Measurements from ENCODE around the gene PEPD.

DNA sequence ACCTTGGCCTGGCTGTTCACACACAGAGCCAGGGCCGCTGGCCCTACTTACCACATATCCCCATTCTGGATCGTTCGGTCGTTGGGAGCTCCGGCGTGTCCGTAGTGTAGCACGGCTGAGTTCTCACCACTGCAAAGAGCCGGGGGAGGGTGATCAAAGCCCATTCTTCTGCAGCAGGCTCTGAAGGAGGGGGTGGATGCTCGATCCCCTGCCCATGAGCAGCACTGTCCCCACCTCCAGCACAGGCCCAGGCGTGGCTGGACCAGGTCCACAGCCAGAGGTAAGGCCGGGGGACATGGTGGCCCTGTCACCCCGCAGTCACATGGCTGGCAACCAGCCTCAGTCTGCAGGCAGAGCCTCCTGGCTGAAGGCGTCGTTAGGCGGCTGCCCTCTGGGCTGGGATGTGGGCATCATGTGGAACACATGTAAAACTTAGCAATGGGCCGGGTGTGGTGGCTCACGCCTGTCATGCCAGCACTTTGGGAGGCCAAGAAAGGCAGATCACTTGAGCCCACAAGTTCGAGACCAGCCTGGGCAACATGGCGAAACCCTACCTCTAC lies 109.9 kb downstream of the PEPD start:
- no peak for TF ChIP-seq GATA2 (IDR thresholded peaks at IDR 0.05; ENCODE audit: low read depth, low read length)
- TF ChIP-seq GATA3 (IDR thresholded peaks at IDR 0.05; ENCODE audit: low read depth, low read length), result no peak

All from SH-SY5Y (cell line).